NCI-H510A (cell line): ENCODE data around the gene TBX21.

Experiments
- DNase-seq: peaks from one replicate; lab custom pipeline; 2025; lab: John Stamatoyannopoulos, UW

The TBX21 gene

DNA sequence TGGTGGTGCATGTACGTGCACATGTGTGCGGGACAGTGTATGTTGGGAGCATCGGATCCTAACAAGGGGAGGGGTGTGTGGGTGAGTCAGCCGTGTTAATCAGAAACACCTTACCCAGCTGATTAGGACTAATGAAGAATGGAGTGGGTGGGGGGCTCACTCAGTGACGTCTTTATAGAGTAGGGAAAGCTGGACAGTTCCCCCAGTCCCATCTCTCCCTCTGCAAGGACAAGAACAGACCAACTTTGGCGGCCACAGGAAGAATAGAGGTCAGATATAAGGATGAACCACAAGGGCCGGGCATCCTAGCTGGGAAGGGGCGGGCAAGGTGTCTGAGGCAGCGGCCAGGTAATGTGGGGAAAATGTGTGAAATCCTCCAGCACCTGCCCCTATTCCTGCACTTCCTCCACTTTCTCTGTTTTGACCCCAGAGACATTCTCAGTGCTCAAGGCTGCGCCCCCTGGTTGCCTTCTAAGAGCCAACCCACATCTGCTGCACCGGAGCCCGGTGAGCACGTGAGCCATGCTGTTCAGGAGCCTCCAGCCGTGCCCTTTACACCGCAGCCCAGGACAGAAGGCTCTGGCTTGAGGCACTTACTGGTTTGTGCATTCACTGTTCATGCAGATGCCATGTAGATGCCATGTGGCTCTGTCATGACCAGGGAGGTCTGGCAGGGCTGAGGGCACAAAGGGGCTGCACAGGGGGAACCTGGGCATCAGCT, 18.9 kb upstream of the TBX21 start:
- no peak for DNase-seq

DNA sequence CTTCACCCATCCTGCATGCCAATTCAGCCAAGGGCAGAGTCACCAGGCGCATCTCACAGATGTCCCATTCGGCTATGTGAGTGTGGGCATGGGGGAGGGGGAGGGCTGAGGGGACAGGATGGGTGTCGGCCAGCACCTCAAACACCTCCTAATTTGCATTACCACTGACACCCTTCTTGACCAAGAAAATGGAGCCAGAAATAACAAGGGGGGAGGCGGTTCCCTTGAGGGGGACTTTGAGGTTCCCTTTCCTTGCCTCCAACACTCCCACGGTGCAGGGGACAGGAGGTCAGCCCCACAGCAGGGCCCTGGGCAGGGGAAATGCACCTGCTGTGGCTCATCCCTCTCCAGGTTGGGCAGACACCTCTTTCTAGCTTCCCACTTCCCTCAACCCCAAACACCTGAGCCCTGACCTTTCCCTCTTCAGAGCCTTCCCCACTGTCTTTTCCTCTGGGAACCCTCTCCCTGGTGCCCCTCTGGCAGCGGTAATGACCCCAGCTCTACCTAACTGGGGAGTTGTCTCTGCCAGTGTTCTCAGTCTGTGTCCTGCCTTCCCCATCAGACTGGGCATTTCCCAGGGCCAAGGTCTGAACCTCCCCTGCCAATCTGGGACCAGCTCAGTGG, 18.2 kb upstream of the TBX21 start:
- DNase-seq: no peak

GRCh38 chr17:47715669-47716325, 17.2 kb upstream of the TBX21 start:
- no peak for DNase-seq

DNA sequence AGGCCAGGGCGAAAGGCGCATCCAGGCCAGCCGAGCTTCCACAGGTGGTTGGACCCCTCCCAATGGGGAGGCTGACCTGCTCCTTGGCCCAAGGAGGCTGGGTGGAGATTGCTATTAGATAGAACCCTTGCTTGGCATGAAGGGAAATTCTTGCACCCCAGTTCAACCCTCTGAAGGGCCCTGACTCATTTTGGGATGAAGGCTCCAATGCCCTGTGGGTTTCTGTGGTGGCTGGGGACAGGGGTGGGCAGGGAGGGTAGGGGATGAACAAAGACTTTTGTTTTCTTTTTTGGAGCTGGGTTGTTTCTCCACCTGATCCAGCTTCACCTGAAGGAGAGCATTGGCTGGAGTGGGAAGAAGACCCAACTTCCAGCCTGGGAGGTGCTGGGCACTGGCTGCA, 16.7 kb upstream of the TBX21 start:
- DNase-seq: no peak

GRCh38 chr17:47717261-47717697, 15.8 kb upstream of the TBX21 start:
- no peak for DNase-seq

- no peak for DNase-seq
Measured at GRCh38 chr17:47717979-47718621, 14.9 kb upstream of the TBX21 start.

DNA sequence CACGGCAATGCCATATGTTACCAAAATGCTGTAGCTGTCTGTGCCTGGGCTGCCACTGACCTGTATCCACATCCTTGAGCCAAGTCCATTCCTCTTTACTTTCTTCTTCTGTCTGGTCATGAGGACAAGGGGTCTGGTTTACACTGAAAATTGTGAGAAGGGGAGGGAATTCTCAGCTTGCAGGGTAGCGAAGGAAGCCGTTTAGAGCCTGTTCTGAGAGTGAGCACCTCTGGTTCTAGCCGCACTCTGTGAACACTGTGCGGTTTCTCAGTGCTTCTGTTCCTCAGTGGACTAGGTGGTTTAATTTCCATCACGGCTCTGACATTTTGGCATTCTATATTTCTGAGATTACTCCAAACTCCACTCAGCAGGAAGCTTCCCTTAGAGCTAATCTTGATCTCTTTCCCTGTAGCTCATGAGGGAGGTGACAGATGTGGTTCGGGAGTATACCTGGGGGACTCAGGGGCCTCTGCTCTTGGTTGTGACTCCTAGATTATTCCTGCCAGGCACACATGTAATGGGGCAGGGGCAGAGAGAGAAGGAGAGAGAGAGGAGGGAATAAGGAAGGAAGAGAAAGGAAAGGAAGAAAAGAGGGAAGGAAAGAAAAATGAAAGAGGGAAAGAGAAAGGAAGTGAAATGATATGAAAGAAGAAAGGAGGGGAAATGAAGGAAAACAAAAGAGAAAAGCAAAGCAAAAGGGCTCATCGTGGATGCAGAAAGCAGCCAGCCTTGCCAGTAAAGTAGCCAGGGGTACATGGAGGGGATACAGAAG, 14.2 kb upstream of the TBX21 start:
- DNase-seq: no peak

DNA sequence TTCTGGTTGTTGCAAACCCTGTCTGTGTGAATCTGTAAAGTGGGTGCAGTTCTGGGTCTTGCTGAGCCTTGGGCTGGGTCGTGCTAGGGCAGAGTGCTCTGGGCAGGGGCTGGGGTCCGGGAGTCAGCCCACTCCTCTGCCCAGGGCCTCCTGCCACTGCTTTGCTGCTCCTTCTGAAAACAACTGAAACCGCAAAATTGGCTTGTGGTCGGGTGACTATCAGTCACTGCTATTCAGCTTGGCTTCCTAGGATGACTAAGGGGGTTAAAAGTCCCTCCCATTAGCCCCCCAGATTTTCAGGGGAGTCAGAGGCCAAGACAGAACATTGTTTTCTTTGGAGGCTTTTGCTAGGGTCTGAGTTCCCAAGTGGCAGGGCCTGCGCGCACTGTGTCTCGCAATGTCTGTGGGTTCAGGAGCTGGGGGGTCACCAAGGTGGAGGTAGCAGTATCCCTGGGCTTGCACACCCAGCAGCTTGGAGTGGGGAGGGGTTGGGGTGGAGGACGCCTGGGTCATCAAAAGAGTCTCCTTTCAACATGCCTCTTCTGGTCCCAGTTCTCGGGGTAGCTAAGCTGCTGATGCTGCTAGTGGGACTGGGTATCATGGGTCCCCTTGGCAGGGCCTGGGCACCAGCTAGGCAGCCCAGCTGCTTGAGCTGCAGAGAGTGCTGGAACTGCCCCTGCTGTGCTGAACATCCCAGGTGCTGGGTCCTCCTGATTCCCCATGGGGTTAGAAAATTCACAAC, 13.5 kb upstream of the TBX21 start:
- no peak for DNase-seq

GRCh38 chr17:47720196-47720595, 12.8 kb upstream of the TBX21 start:
- no peak for DNase-seq

GRCh38 chr17:47720754-47721533, 12.1 kb upstream of the TBX21 start:
- DNase-seq: no peak

DNA sequence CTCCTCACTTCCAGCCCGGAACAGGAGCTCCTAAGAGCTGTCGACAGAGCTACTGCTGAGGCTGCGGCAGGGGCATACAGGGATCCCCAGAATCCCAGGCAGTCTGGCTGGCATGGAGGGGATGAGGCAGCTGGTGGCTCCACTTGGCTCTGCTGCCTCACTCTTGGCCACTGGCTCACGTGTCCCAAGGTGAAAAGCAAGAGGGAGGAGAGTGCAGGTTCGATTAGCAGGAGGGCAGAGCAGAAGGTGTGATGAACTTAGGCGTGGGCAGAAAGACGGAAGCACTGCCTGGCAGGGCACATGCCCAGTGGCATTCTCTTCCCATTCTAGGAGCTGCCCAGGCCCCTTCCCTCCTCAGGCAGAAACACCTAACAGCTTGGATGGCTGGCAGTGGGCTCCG, 11.3 kb upstream of the TBX21 start:
- DNase-seq: no peak

DNA sequence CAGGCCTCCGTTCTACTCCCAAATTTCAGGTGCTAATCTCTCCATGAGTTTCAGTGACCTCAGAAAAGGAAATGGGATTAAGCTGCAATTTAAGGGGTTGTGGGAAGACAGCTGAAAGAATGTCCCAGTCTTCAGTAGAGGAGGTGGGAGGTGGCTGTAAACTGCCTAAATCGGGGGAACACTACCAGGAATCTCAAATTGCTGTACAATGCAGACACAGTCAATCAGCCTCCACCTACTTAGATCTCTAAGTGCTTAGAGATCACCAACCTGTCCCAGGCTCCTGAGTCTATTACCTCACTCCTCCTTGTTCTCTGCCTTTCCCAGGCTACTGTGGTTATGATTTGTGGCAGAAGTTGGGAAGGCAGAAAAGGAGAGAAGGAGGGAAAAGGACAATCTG, 8.3 kb upstream of the TBX21 start:
- no peak for DNase-seq

DNA sequence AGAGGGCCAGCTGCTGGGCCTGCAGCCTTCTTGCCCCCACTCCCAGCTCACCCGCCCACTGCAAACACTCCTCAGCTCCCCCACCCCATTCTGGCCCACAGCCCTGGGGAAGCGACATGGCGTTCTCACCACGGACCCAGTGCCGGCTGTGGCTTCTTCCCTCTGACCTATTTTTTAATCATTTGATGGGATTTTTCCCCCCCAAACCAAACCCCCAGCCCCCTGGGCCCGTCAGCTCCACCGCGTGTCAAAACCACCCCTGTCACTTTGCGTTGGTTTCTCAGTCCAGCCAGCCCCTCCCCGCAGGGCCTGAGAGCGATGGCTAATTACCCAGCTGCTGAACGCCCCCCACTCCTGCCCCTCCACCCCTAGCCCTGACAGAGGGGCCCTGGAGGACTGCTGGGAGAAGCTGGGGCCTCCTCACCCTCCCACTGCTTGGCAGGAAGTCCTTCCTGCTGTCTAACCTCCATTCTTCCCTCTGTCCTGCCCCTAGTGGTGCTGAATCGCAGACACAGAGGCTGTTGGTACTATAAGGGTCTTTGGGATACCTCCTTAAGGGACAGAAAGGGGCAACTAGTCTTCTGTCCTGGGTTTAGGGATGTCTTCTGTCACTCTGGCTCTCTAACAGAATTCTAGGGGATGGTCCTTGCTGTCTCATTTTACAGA, 7.5 kb upstream of the TBX21 start:
- no peak for DNase-seq

DNA sequence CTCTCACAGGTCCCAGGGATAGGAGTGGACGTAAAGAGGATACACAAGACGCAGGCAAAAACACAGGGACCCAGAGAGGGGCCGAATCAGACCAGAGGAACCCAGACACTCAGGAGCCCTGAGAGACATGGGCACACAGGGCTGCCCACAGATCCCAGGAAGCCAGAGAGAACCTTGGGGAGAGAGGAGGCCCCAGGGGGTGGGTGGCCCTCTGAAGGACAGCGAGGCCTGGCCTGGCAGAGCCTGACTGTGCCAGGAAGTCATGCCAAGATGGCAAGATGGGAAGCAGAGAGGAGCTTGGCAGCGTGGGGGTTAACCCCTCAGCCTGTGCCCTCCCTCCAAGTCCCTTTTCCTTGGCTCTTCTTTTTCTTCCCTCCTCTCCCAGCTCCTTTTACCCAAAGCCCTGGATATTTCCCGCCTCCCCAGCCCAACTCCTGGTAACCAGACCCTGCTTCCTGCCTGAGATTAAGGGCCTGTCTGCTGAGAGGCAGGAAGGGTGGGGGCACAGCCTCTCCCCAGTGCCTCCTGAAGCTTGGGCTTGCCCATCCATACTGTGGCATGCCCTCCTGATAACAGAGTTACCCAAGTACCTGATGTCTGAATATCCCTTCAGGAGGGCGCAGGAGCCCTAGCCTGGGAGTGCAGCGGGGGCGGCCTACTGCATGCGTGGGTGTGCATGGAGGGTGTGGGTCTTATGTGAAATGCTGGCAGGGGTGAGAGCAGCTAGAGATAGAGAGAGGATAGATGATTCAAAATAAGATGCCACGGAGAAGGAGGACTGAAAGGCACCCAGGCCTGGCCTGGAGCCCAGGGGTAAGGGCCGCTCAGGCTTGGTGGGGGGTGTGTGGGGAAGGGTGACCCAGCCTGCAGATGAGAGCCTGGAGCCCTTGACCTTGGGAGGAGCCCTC, 6.0 kb upstream of the TBX21 start:
- no peak for DNase-seq

DNA sequence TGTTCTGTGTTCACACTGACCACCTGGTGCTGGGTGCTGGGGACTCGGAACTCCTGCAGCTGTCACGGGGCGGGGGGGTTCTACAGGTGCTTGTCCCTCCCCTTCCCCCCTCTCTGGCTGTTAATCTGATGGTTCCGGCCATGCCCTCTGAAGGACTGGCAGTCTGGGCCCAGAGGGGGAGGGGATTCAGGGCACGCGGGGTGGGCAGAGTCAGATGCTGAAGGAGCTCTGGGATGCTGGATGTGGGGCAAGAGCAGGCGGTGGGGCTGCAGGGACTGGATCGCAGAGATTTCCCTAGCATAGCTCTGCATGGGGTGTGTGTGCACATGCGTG, 5.4 kb upstream of the TBX21 start:
- DNase-seq: no peak

- DNase-seq: no peak
Measured at GRCh38 chr17:47728214-47728877, 4.7 kb upstream of the TBX21 start.

DNA sequence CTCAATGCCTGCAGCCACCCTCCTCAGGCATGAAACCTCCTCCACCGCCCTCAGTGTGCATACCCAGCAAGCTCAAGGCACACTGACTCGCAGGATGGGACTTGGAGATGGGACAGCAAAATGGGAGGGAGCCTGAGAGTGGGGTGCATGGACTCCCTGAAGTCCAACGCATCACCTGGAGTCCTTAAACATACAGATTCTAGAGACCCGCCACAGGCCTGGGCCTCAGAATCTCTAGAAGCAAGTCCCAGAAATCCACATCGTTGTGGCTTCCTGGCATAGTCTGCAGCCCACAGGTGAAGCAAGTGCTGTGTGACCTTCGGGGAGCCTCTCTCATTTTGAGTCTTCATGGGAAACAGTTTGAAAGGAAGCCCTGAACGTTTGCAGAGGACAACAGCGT, 3.6 kb upstream of the TBX21 start:
- no peak for DNase-seq

- DNase-seq: no peak
Measured at GRCh38 chr17:47730681-47731080, 2.4 kb upstream of the TBX21 start.

DNA sequence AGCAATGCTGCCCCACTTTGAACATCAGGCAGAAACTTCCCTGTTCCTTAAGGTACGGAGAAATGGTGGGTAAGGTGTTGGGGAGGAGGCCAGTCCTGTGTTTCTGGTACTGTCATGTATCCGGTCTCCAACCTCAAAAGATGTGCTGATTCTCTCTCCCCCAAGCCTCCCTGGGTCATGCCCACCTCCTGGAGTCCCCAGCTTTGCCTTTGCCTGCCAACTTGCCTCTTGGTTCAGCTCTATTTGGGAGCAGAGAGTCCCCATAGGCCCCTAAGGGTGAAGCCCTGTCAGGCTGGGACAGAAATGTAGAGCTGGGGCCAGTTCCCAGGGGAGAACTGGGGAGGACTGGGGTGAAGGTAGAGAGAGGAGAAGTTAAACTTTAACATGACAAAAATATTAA, 1.6 kb upstream of the TBX21 start:
- DNase-seq: no peak
